ENCODE measurements around the gene SLC43A1.

GRCh38 chr11:57463671-57464538 is 51.6 kb downstream of the SLC43A1 start:
- TF ChIP-seq CSRNP3 (CRISPR knock-in tag; IDR thresholded peaks at IDR 0.05) (no peak), ZNF565 (CRISPR knock-in tag; conservative IDR thresholded peaks at IDR 0.05; ENCODE audit: low read depth) (no peak), CREB5 (CRISPR knock-in tag; IDR thresholded peaks at IDR 0.05; ENCODE audit: low read depth) (no peak), GLIS3 (CRISPR knock-in tag; IDR thresholded peaks at IDR 0.05) (no peak), RARB (CRISPR knock-in tag; IDR thresholded peaks at IDR 0.05) (no peak), ZNF8 (CRISPR knock-in tag; IDR thresholded peaks at IDR 0.05) (no peak), PATZ1 (CRISPR knock-in tag; IDR thresholded peaks at IDR 0.05; ENCODE audit: borderline replicate concordance) (no peak), TSHZ2 (CRISPR knock-in tag; IDR thresholded peaks at IDR 0.05) (no peak), ARNTL (CRISPR knock-in tag; IDR thresholded peaks at IDR 0.05; ENCODE audit: borderline replicate concordance, low read depth) (no peak), PPARA (CRISPR knock-in tag; IDR thresholded peaks at IDR 0.05; ENCODE audit: borderline replicate concordance) (no peak), SNAI2 (CRISPR knock-in tag; IDR thresholded peaks at IDR 0.05) (no peak), ZFP30 (CRISPR knock-in tag; IDR thresholded peaks at IDR 0.05) (no peak), ZFP3 (CRISPR knock-in tag; IDR thresholded peaks at IDR 0.05) (no peak), ZC3H10 (CRISPR knock-in tag; IDR thresholded peaks at IDR 0.05) (no peak)
